Upper lobe of left lung (tissue), 6 donors: ENCODE measurements around the gene FECH. TPM values are rescaled to one million over a fixed set of nuclear protein-coding genes. Genes with fewer than 3 reads are reported as not detected.

ENCODE experiments used
- ATAC-seq, 2 donors: fragments of 200-7000 bp; cut with Tn5 transposase; one replicate each; pipeline ENCODE4 v1.9.1; 2022; ENCODE audit warnings: mild to moderate bottlenecking in 2 of 2, moderate library complexity in 2 of 2; ENCODE audit not compliant: low FRiP score in 2 of 2
- DNase-seq, 2 donors: peaks; one replicate each; pipeline ENCODE4 v3.0.0-alpha.2; 2019 to 2020
- H3K27ac ChIP-seq, 4 donors: fragments of 200-600 bp; sonication (generic); one replicate each; pipeline ENCODE4 v1.5.1; 2016 to 2019
- H3K27me3 ChIP-seq, 4 donors: fragments of 200-600 bp; sonication (generic); one replicate each; pipeline ENCODE4 v1.5.1; 2017 to 2019
- H3K36me3 ChIP-seq, 4 donors: fragments of 200-600 bp; sonication (generic); one replicate each; pipeline ENCODE4 v1.5.1; 2016 to 2019
- H3K4me1 ChIP-seq, 4 donors: fragments of 200-600 bp; sonication (generic); one replicate each; pipeline ENCODE4 v1.5.1; 2018 to 2019
- H3K4me3 ChIP-seq, 4 donors: fragments of 200-600 bp; sonication (generic); one replicate each; pipeline ENCODE4 v1.5.1; 2017 to 2019; ENCODE audit warnings: mild to moderate bottlenecking in 2 of 4, moderate library complexity in 1 of 4
- H3K9me3 ChIP-seq, 4 donors: fragments of 200-600 bp; sonication (generic); one replicate each; pipeline ENCODE4 v1.5.1; 2018 to 2019
- CTCF ChIP-seq, 6 experiments: fragments of 450-650 bp in 4 of 6; fragments of 200-600 bp in 2 of 6; sonication (generic) in 2 of 6; IDR thresholded peaks; one replicate each; pipeline ENCODE4 v1.5.1; 2016 to 2019; ENCODE audit warnings: antibody characterized with exemption in 6 of 6
- EP300 ChIP-seq, 4 donors: sonication (generic); formaldehyde crosslinking; IDR thresholded peaks; one replicate each; pipeline ENCODE4 v1.5.1; 2017; ENCODE audit warnings: antibody characterized with exemption in 4 of 4, control low read depth in 2 of 4
- POLR2A ChIP-seq, 4 donors: fragments of 450-650 bp; IDR thresholded peaks; one replicate each; pipeline ENCODE4 v1.5.1; 2016 to 2017; ENCODE audit warnings: antibody characterized with exemption in 4 of 4, mild to moderate bottlenecking in 2 of 4
- POLR2AphosphoS5 ChIP-seq, 2 donors: sonication (generic); formaldehyde crosslinking; IDR thresholded peaks; one replicate each; pipeline ENCODE4 v1.5.1; 2017; ENCODE audit warnings: antibody characterized with exemption in 2 of 2
- WGBS, 2 donors: methylation state at CpG; one replicate each; pipeline ENCODE4 v1.1.5; 2017 to 2018; 5-methylcytosine and 5-hydroxymethylcytosine counted together
- total RNA-seq, 6 donors: library from RNA; depleted of rRNA in 4 of 6; stranded (reverse); fragments of >200 nt in 4 of 6; gene quantifications; one replicate each; pipeline versions ENCODE4 v1.1.0 to v1.2.1, GENCODE V29; 2016 to 2021
- donor health status: DM: no; HTN: no; CAD: no; lungs with moderate emphysema.
- donor health status: DM: no; HTN: yes; CAD: no; lungs with severe emphysema.

The FECH gene
- total RNA-seq, 6 donors from 2014 or later: 11.4 to 27.2 (median 22.1) TPM

GRCh38 chr18:57575542-57575941, 11.0 kb downstream of the FECH start:
- peaks cover 0 to 2% (median 0%) of the 10 kb centered on the region in 4 donors for H3K4me1 ChIP-seq
- ATAC-seq (no peak), DNase-seq (no peak)
- TF ChIP-seq CTCF (IDR thresholded peaks at IDR 0.05) (no peak), POLR2A (IDR thresholded peaks at IDR 0.05) (no peak), POLR2AphosphoS5 (IDR thresholded peaks at IDR 0.05) (no peak), EP300 (IDR thresholded peaks at IDR 0.05) (no peak)
- H3K9me3 ChIP-seq: no peaks in the 10 kb centered on the region
- no peak overlapping the region for H3K4me3 ChIP-seq
- H3K27ac ChIP-seq: no peak overlapping the region
- H3K27me3 ChIP-seq: no peaks in the 10 kb centered on the region
- WGBS, 2 donors: 70 to 72% methylated on average over 6 of the region's 6 CpGs
- H3K36me3 ChIP-seq: peaks cover 3 to 92% (median 30%) of the 10 kb centered on the region in 4 donors

- ATAC-seq (no peak), DNase-seq (no peak)
- Histone ChIP-seq H3K27ac (no peak overlapping the region), H3K4me1 (no peaks in the 10 kb centered on the region), H3K36me3 (peaks cover 8 to 94% (median 33%) of the 10 kb centered on the region in 4 donors), H3K27me3 (no peaks in the 10 kb centered on the region), H3K4me3 (no peak overlapping the region), H3K9me3 (no peaks in the 10 kb centered on the region)
- TF ChIP-seq POLR2A (IDR thresholded peaks at IDR 0.05) (no peak), POLR2AphosphoS5 (IDR thresholded peaks at IDR 0.05) (no peak), CTCF (IDR thresholded peaks at IDR 0.05) (no peak), EP300 (IDR thresholded peaks at IDR 0.05) (no peak)
- 66 to 69% methylated on average over 4 of the region's 4 CpGs for WGBS, 2 donors
Measured at GRCh38 chr18:57574866-57575265, 11.6 kb downstream of the FECH start.

- Histone ChIP-seq H3K4me3 (no peak overlapping the region), H3K27me3 (no peaks in the 10 kb centered on the region), H3K36me3 (peaks cover 8 to 91% (median 33%) of the 10 kb centered on the region in 4 donors), H3K27ac (no peak overlapping the region), H3K9me3 (no peaks in the 10 kb centered on the region), H3K4me1 (no peaks in the 10 kb centered on the region)
- no peak for ATAC-seq
- no peak for TF ChIP-seq POLR2AphosphoS5 (IDR thresholded peaks at IDR 0.05)
- TF ChIP-seq CTCF (IDR thresholded peaks at IDR 0.05): no peak
- no peak for TF ChIP-seq POLR2A (IDR thresholded peaks at IDR 0.05)
- no peak for TF ChIP-seq EP300 (IDR thresholded peaks at IDR 0.05)
- 90 to 98% methylated on average over 4 of the region's 4 CpGs for WGBS, 2 donors
- DNase-seq: no peak
Measured at GRCh38 chr18:57570162-57570561, 16.3 kb downstream of the FECH start.

- no peak overlapping the region for H3K27ac ChIP-seq
- no peaks in the 10 kb centered on the region for H3K27me3 ChIP-seq
- H3K4me1 ChIP-seq: no peaks in the 10 kb centered on the region
- H3K36me3 ChIP-seq: peaks cover 8 to 84% (median 32%) of the 10 kb centered on the region in 4 donors
- no peaks in the 10 kb centered on the region for H3K9me3 ChIP-seq
- DNase-seq (no peak), ATAC-seq (no peak)
- no peak for TF ChIP-seq POLR2AphosphoS5 (IDR thresholded peaks at IDR 0.05)
- no peak for TF ChIP-seq POLR2A (IDR thresholded peaks at IDR 0.05)
- TF ChIP-seq EP300 (IDR thresholded peaks at IDR 0.05): no peak
- TF ChIP-seq CTCF (IDR thresholded peaks at IDR 0.05): no peak
- no peak overlapping the region for H3K4me3 ChIP-seq
- WGBS, 2 donors: 44 to 57% methylated on average over 2 of the region's 2 CpGs
Measured at GRCh38 chr18:57569133-57569532, 17.4 kb downstream of the FECH start.

GRCh38 chr18:57561728-57562423, 24.6 kb downstream of the FECH start:
- Histone ChIP-seq H3K4me1 (no peaks in the 10 kb centered on the region), H3K27me3 (no peaks in the 10 kb centered on the region), H3K4me3 (no peak overlapping the region), H3K27ac (no peak overlapping the region), H3K9me3 (no peaks in the 10 kb centered on the region), H3K36me3 (peaks cover 0 to 60% (median 14%) of the 10 kb centered on the region in 4 donors)
- DNase-seq (no peak), ATAC-seq (peak; percentile 43 to 78)
- TF ChIP-seq POLR2A (IDR thresholded peaks at IDR 0.05) (no peak), CTCF (IDR thresholded peaks at IDR 0.05) (peak; percentile 41 to 78 (median 64)), POLR2AphosphoS5 (IDR thresholded peaks at IDR 0.05) (no peak), EP300 (IDR thresholded peaks at IDR 0.05) (no peak)
- WGBS, 2 donors: 51 to 52% methylated on average over 4 of the region's 4 CpGs
